ENCODE data around the gene ORAI3. TPM values are rescaled to one million over a fixed set of nuclear protein-coding genes. Genes with fewer than 3 reads are reported as not detected.

Gene ORAI3
- total RNA-seq, 1 donor from 2014 or later, result 15.6 TPM

DNA sequence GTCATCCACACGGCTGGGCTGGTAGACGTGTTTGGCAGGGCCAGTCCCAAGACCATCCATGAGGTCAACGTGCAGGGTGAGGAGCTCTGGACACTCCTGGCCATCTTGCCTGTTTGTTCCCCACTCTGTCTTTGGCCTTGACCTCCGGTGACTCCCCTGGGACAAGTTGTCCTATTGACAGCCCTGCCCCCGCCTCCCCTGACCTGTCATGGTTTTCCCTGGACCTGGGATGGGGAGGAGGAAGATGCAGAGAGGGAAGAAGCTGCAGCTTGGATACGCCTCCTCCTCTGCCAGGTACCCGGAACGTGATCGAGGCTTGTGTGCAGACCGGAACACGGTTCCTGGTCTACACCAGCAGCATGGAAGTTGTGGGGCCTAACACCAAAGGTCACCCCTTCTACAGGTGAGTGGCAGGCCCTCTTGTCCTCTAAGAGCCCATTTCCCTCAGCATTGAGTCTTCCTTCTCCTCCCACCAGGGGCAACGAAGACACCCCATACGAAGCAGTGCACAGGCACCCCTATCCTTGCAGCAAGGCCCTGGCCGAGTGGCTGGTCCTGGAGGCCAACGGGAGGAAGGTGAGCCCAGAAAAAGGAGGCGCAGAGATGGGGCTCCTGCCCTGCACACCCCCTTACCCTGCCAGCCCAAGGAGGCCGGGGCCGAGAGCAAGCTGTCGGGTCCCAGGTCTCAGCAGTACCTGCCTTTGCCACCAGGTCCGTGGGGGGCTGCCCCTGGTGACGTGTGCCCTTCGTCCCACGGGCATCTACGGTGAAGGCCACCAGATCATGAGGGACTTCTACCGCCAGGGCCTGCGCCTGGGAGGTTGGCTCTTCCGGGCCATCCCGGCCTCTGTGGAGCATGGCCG lies 37.5 kb downstream of the ORAI3 start:
- Mint-ChIP-seq H3K27ac (ENCODE audit: unreplicated experiment) (no peak overlapping the region), H3K9me3 (ENCODE audit: low read depth) (no peaks in the 10 kb centered on the region), H3K4me3 (ENCODE audit: unreplicated experiment) (no peak overlapping the region), H3K36me3 (ENCODE audit: low read depth) (peaks cover 4% of the 10 kb centered on the region), H3K27me3 (ENCODE audit: low read depth) (no peaks in the 10 kb centered on the region), H3K4me1 (ENCODE audit: low read depth) (peaks cover 9% of the 10 kb centered on the region)
- DNase-seq (ENCODE audit: low spot score), result no peak
- TF ChIP-seq, protein P1, sequence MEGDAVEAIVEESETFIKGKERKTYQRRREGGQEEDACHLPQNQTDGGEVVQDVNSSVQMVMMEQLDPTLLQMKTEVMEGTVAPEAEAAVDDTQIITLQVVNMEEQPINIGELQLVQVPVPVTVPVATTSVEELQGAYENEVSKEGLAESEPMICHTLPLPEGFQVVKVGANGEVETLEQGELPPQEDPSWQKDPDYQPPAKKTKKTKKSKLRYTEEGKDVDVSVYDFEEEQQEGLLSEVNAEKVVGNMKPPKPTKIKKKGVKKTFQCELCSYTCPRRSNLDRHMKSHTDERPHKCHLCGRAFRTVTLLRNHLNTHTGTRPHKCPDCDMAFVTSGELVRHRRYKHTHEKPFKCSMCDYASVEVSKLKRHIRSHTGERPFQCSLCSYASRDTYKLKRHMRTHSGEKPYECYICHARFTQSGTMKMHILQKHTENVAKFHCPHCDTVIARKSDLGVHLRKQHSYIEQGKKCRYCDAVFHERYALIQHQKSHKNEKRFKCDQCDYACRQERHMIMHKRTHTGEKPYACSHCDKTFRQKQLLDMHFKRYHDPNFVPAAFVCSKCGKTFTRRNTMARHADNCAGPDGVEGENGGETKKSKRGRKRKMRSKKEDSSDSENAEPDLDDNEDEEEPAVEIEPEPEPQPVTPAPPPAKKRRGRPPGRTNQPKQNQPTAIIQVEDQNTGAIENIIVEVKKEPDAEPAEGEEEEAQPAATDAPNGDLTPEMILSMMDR (IDR thresholded peaks at IDR 0.05), result no peak

DNA sequence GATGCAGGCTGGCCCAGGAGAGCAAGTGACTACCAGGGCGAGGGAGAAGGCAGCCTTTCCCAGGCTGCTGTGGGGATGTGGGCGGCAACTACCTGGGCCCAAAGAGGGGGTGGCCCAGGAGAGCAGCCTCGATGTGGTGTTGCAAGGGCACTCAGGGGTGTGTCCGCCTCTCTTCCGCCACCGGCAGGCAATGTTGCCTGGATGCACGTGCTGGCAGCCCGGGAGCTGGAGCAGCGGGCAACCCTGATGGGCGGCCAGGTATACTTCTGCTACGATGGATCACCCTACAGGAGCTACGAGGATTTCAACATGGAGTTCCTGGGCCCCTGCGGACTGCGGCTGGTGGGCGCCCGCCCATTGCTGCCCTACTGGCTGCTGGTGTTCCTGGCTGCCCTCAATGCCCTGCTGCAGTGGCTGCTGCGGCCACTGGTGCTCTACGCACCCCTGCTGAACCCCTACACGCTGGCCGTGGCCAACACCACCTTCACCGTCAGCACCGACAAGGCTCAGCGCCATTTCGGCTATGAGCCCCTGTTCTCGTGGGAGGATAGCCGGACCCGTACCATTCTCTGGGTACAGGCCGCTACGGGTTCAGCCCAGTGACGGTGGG lies 38.8 kb downstream of the ORAI3 start:
- Mint-ChIP-seq H3K4me3 (ENCODE audit: unreplicated experiment) (no peak overlapping the region), H3K27ac (ENCODE audit: unreplicated experiment) (no peak overlapping the region), H3K27me3 (ENCODE audit: low read depth) (no peaks in the 10 kb centered on the region), H3K36me3 (ENCODE audit: low read depth) (peaks cover under 1% of the 10 kb centered on the region), H3K4me1 (ENCODE audit: low read depth) (peaks cover 9% of the 10 kb centered on the region), H3K9me3 (ENCODE audit: low read depth) (no peaks in the 10 kb centered on the region)
- TF ChIP-seq, protein P1 (IDR thresholded peaks at IDR 0.05), result no peak
- DNase-seq (ENCODE audit: low spot score), result no peak

DNA sequence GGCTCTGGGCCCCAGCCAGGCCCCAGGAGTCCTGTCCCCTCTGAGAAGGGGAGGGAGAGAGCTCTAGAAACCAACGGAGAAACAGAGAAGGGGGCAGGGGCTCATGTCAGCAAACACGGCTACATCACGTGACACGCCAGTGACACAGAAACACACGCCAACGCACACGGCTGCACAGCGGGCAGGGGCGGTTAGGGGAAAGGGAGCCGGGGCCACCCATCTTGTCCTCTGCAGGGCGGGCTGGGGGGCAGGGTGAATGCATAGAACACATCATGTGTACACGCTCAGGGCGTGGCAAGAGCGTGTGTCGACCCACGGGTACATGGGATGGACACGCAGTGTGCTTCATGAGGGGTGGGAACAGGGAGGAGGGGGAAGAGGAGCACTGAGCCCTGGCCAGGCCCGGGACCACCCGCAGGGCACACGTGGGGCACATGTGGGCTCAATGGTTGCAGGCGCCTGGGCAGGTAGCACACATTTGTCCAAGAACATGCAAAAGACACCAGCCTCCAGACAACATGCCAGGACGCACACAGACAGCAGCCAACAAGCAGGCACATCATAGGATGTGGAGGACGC lies 40.7 kb downstream of the ORAI3 start:
- no peak for DNase-seq (ENCODE audit: low spot score)
- H3K4me1 Mint-ChIP-seq (ENCODE audit: low read depth), result peaks cover 9% of the 10 kb centered on the region
- TF ChIP-seq, protein P1 (IDR thresholded peaks at IDR 0.05), result no peak
- H3K27ac Mint-ChIP-seq (ENCODE audit: unreplicated experiment), result no peak overlapping the region
- no peaks in the 10 kb centered on the region for H3K27me3 Mint-ChIP-seq (ENCODE audit: low read depth)
- no peaks in the 10 kb centered on the region for H3K36me3 Mint-ChIP-seq (ENCODE audit: low read depth)
- H3K4me3 Mint-ChIP-seq (ENCODE audit: unreplicated experiment), result no peak overlapping the region
- no peaks in the 10 kb centered on the region for H3K9me3 Mint-ChIP-seq (ENCODE audit: low read depth)

DNA sequence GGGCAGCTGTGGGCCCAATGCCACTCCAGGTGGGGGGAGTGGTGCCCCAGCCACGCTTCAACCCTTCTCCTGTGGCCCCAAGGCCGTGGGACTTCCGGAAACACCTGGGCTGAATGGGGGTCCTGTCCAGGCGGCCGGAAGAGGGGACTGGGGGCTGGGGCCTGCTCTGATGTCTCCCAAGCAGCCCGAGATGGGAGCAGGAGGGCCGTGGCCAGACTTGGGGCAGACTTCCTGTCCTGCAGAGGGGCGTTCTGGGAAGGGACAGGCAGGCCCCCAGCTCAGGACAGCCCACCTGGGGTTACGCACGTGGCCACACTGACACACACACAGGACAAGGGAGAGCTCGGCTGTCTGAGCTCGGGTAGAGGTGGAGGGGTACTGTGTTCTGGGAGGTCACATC lies 41.2 kb downstream of the ORAI3 start:
- DNase-seq (ENCODE audit: low spot score), result no peak
- H3K4me1 Mint-ChIP-seq (ENCODE audit: low read depth), result peaks cover 7% of the 10 kb centered on the region
- no peak overlapping the region for H3K4me3 Mint-ChIP-seq (ENCODE audit: unreplicated experiment)
- H3K9me3 Mint-ChIP-seq (ENCODE audit: low read depth), result no peaks in the 10 kb centered on the region
- H3K27ac Mint-ChIP-seq (ENCODE audit: unreplicated experiment), result no peak overlapping the region
- H3K36me3 Mint-ChIP-seq (ENCODE audit: low read depth), result no peaks in the 10 kb centered on the region
- H3K27me3 Mint-ChIP-seq (ENCODE audit: low read depth), result no peaks in the 10 kb centered on the region
- TF ChIP-seq, protein P1 (IDR thresholded peaks at IDR 0.05), result no peak

DNA sequence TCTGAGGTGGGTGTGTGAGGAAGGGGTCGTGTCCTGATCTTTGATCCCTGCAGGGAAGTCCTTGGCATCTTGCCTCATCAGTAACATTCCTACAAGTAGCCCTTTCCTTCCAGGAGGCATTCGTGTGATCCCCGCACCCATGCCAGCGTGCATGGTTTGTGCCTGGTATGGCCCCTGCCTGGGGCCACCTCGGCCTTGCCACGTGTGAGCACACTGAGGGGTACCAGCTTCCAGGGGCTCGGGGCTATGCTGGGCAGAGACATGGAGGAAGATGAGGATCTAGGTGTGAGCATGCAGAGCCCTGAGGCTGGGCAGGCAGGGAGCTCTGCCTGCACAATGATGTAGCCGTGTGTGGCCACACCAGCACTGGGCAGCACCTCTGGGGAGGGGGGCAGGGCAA lies 42.2 kb downstream of the ORAI3 start:
- Mint-ChIP-seq H3K27ac (ENCODE audit: unreplicated experiment) (no peak overlapping the region), H3K4me1 (ENCODE audit: low read depth) (no peaks in the 10 kb centered on the region), H3K9me3 (ENCODE audit: low read depth) (no peaks in the 10 kb centered on the region), H3K27me3 (ENCODE audit: low read depth) (no peaks in the 10 kb centered on the region), H3K36me3 (ENCODE audit: low read depth) (no peaks in the 10 kb centered on the region), H3K4me3 (ENCODE audit: unreplicated experiment) (no peak overlapping the region)
- DNase-seq (ENCODE audit: low spot score), result no peak
- TF ChIP-seq, protein P1 (IDR thresholded peaks at IDR 0.05), result no peak
